WERI-Rb-1 (cell line): Measurements from ENCODE around the gene RASA1.

Experiments used
- DNase-seq: peaks from one replicate; pipeline ENCODE4 v3.0.0-alpha.2; 2020
- H3K27ac ChIP-seq: fragments of 250-450 bp; sonication (Bioruptor Pico); 2 replicates; pipeline ENCODE4 v1.5.1; 2020; ENCODE audit warnings: mild to moderate bottlenecking, moderate library complexity
- H3K27me3 ChIP-seq: fragments of 250-450 bp; sonication (Bioruptor Pico); 2 replicates; pipeline ENCODE4 v1.5.1; 2021; ENCODE audit warnings: mild to moderate bottlenecking, low read depth, moderate library complexity; ENCODE audit not compliant: insufficient read depth, severe bottlenecking
- H3K36me3 ChIP-seq: fragments of 250-450 bp; sonication (Bioruptor Pico); 2 replicates; pipeline ENCODE4 v1.5.1; 2020; ENCODE audit warnings: mild to moderate bottlenecking, moderate library complexity
- H3K4me3 ChIP-seq: 2 replicates; pipeline ENCODE4 v1.5.1; 2011; ENCODE audit warnings: low read depth, mild to moderate bottlenecking, control low read depth, low read length
- H3K9me3 ChIP-seq: fragments of 250-450 bp; sonication (Bioruptor Pico); 2 replicates; pipeline ENCODE4 v1.5.1; 2021; ENCODE audit warnings: mild to moderate bottlenecking, moderate library complexity; ENCODE audit not compliant: severe bottlenecking
- TF ChIP-seq, protein P1 (sequence below): IDR thresholded peaks from 2 replicates; pipeline ENCODE4 v1.5.1; 2011; ENCODE audit warnings: low read depth, mild to moderate bottlenecking, control low read depth, inconsistent platforms, low read length

RASA1 gene

DNA sequence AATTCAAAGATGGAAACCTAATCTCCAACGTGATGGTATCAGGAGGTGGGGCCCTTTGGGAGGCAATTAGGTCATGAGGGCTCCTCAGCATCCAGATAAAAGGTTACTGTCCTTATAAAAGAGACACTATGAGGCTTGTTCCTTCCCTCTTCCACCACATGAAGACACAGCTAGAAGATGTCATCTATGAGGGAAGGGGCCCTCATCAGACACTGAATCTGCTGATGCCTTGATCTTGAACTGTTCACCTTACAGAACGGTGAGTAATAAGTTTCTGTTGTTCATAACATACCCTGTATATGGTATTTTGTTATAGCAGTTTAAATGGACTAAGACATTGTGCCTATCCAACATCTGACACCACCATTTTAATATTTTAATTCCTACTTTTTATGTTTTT, 164.8 kb downstream of the RASA1 start:
- DNase-seq: no peak
- TF ChIP-seq, protein P1, sequence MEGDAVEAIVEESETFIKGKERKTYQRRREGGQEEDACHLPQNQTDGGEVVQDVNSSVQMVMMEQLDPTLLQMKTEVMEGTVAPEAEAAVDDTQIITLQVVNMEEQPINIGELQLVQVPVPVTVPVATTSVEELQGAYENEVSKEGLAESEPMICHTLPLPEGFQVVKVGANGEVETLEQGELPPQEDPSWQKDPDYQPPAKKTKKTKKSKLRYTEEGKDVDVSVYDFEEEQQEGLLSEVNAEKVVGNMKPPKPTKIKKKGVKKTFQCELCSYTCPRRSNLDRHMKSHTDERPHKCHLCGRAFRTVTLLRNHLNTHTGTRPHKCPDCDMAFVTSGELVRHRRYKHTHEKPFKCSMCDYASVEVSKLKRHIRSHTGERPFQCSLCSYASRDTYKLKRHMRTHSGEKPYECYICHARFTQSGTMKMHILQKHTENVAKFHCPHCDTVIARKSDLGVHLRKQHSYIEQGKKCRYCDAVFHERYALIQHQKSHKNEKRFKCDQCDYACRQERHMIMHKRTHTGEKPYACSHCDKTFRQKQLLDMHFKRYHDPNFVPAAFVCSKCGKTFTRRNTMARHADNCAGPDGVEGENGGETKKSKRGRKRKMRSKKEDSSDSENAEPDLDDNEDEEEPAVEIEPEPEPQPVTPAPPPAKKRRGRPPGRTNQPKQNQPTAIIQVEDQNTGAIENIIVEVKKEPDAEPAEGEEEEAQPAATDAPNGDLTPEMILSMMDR: no peak
- Histone ChIP-seq H3K36me3 (no peaks in the 10 kb centered on the region), H3K27ac (no peak overlapping the region), H3K9me3 (no peaks in the 10 kb centered on the region), H3K27me3 (no peaks in the 10 kb centered on the region), H3K4me3 (no peak overlapping the region)

DNA sequence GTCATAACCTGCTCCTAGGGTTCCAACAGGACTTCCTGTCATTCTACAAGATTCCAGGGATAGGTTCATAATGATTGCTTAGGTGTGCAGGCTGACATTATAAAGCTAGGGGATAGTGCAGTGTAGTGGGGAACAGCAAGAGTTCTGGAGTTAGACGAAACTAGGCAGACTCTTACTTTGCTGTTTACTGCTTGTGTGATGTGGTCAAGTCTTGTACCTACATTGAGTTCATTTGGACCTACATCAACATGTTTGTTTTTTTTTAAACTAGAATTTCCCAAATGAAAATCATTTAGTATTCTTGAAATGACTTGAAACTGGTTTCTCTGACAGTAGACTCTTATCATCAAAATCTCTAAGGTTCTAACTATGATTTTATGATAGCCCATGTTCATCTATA, 166.3 kb downstream of the RASA1 start:
- no peak overlapping the region for H3K4me3 ChIP-seq
- no peaks in the 10 kb centered on the region for H3K36me3 ChIP-seq
- no peaks in the 10 kb centered on the region for H3K27me3 ChIP-seq
- no peak for DNase-seq
- TF ChIP-seq, protein P1: no peak
- H3K9me3 ChIP-seq: no peaks in the 10 kb centered on the region
- no peak overlapping the region for H3K27ac ChIP-seq

DNA sequence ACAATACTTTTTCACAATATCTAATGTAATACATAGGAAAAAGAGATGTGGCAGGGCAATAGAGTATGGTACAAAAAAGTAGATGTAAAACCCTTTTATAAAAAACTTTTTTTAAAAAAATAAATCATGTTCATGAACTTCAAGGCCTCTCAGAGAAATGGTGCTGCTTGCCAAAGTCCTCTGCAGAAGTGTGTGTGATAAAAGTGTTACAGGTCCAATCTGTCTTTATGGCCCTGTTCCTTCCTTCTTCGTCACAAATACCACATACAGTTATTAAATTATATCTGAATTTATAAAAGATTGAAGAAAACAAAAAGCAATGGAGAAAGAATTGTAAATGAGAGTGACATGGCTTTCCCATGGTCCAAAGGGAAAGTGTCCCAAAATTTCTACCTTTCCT, 166.8 kb downstream of the RASA1 start:
- H3K9me3 ChIP-seq: no peaks in the 10 kb centered on the region
- no peak overlapping the region for H3K27ac ChIP-seq
- no peak overlapping the region for H3K4me3 ChIP-seq
- DNase-seq: no peak
- H3K36me3 ChIP-seq: no peaks in the 10 kb centered on the region
- H3K27me3 ChIP-seq: no peaks in the 10 kb centered on the region
- TF ChIP-seq, protein P1: no peak

DNA sequence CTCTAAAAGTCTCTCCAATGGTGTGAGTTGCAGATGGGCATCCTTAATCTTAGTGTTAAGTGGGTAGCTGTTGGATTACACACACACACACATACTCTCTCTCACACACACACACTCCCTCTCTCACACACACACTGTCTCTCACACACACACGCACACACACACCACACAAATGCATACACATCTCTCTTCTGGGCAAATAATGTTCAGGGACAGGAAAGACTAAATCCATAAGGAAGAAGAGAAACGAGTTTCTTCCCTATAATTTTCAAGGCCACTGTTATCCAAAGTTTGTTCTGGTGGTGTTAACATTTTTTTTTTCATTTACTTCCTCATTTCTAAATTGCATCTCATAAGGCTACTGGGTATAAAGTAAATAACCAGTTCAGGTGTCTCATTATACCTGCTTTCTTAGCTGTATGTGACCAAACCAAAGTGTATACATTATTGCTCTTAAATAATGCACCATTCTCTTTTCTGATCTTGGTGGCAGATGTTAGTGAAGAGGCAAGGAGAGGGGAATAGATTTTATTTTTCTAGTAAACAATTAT, 167.5 kb downstream of the RASA1 start:
- no peaks in the 10 kb centered on the region for H3K9me3 ChIP-seq
- TF ChIP-seq, protein P1: no peak
- no peak overlapping the region for H3K4me3 ChIP-seq
- no peak for DNase-seq
- H3K27me3 ChIP-seq: no peaks in the 10 kb centered on the region
- no peak overlapping the region for H3K27ac ChIP-seq
- no peaks in the 10 kb centered on the region for H3K36me3 ChIP-seq

DNA sequence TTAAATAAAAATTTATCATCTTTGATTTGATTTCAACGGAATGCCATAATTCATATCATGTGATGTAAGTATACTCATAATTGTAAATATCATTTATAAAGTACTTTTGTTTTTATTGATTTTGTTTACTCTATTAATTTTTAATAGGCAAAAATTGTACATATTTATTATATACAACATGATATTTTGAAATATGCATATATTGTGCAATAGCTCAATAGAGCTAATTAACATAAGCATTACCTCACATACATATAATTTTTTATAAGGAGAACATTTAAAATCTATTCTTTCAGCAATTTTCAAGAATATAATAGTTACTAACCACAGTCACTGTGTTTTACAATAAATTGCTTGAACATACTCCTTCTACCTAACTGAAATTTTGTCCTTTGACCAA, 170.0 kb downstream of the RASA1 start:
- no peaks in the 10 kb centered on the region for H3K27me3 ChIP-seq
- TF ChIP-seq, protein P1: no peak

DNA sequence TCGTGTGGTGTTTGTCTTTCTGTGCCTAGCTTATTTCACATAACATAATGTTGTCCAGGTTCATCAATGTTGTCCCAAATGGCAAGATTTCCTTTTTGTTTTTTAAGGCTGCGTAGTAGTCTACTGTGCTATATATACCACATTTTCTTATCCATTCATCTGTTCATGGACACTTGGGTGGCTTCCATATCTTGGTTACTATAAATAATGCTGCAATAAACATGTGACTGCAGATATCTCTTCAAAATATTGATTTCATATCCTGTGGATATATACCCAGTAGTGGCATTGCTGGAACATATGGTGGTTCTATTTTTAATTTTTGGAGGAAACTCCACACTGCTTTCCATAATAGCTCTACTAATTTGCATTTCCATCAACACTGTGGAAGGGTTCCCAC, 170.5 kb downstream of the RASA1 start:
- no peaks in the 10 kb centered on the region for H3K9me3 ChIP-seq
- no peak overlapping the region for H3K4me3 ChIP-seq
- no peaks in the 10 kb centered on the region for H3K36me3 ChIP-seq
- H3K27me3 ChIP-seq: no peaks in the 10 kb centered on the region
- DNase-seq: no peak
- no peak overlapping the region for H3K27ac ChIP-seq
- TF ChIP-seq, protein P1: no peak

More for the DNA sequence above, 170.0 kb downstream of the RASA1 start:
- DNase-seq: no peak
- H3K27ac ChIP-seq: no peak overlapping the region
- H3K9me3 ChIP-seq: no peaks in the 10 kb centered on the region
- H3K36me3 ChIP-seq: no peaks in the 10 kb centered on the region
- H3K4me3 ChIP-seq: no peak overlapping the region
